ENCODE results near the gene LATS2.

Gene LATS2

GRCh38 chr13:20983386-20983785, 78.0 kb downstream of the LATS2 start:
- no peak overlapping the region for H2BK5ac ChIP-seq (ENCODE audit: low read length)
- H3K23ac ChIP-seq (ENCODE audit: low read depth, low read length, poor library complexity): no peak overlapping the region
- no peak overlapping the region for H3K4me2 ChIP-seq (ENCODE audit: insufficient read depth, low read length, poor library complexity, severe bottlenecking)
- H2BK120ac ChIP-seq (ENCODE audit: low read depth, low read length): no peak overlapping the region
- H2BK15ac ChIP-seq (ENCODE audit: low read length): no peak overlapping the region
- H4K8ac ChIP-seq (ENCODE audit: low read depth, low read length): no peak overlapping the region
- no peaks in the 10 kb centered on the region for H3K79me1 ChIP-seq (ENCODE audit: low read depth, low read length)
- H3K18ac ChIP-seq (ENCODE audit: low read length): no peak overlapping the region
- H3K4me1 ChIP-seq (ENCODE audit: control insufficient read depth in 2 of 2, insufficient read depth in 1 of 2, low read depth in 1 of 2, low read length in 2 of 2): no peaks in the 10 kb centered on the region
- no peak overlapping the region for H3K9ac ChIP-seq (ENCODE audit: low read depth, low read length, poor library complexity)
- no peaks in the 10 kb centered on the region for H3K27me3 ChIP-seq (ENCODE audit: control insufficient read depth in 3 of 3, insufficient read depth in 3 of 3, low read depth in 1 of 3, low read length in 3 of 3)
- no peak for DNase-seq (ENCODE audit: low spot score)
- H3K14ac ChIP-seq (ENCODE audit: low read length): no peak overlapping the region
- WGBS, 2 donors (ENCODE audit: extremely low coverage in 2 of 2, insufficient read length in 2 of 2, insufficient replicate concordance in 1 of 2): no CpG with 5 or more reads among the region's 11 CpGs
- H3K4me3 ChIP-seq (ENCODE audit: low read length in 2 of 2): no peak overlapping the region
- H3K36me3 ChIP-seq (replicated peaks in 1 of 2; ENCODE audit: control insufficient read depth in 2 of 2, insufficient read depth in 2 of 2, low read length in 2 of 2): peaks cover 50 to 94% of the 10 kb centered on the region in 2 donors
- no peak overlapping the region for H3K4ac ChIP-seq (ENCODE audit: low read length)
- H4K91ac ChIP-seq (ENCODE audit: low read depth, low read length, poor library complexity): no peak overlapping the region
- no peaks in the 10 kb centered on the region for H3K9me3 ChIP-seq (replicated peaks in 1 of 2; ENCODE audit: control insufficient read depth in 2 of 2, insufficient read depth in 1 of 2, low read depth in 1 of 2, low read length in 2 of 2)
- H3K27ac ChIP-seq (replicated peaks; ENCODE audit: low read length): no peak overlapping the region
- no peak overlapping the region for H2BK12ac ChIP-seq (ENCODE audit: low read length)
- H2AK5ac ChIP-seq (ENCODE audit: low read depth, low read length): no peak overlapping the region
- no peak overlapping the region for H2AFZ ChIP-seq (ENCODE audit: low read length)

DNA sequence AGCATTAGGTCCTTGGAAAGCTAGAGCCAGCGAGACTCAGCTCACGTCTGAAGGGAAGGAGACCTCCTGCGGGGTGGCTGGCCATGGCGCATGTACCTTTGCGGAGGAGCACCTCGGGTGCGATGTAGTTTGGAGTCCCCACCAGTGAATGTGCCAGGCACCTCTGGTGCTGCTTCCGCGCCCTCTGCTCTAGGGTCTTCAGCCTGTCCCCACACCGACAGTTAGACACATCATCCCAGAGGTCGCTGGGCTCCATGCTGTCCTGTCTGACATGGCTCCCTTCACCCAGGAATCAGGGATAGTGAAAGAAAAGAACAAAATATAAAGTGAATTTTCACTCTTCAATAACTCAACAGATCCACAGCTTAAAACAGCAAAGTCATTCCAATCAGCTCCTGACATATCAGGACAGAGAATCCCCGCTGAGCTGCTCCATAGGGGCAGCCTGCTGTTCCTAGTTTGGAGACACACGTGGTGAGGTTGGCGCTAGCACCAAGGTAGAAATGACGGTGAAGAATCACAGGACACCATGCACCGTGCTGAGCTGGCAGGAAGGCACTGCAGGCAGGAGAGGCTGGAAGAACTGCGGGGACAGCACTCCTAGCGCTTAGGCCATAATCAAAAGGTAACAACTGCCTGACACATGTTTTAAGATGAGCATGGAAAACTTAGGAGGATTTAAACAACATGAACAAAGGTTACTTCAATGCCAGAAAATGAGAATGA, 79.9 kb downstream of the LATS2 start:
- Histone ChIP-seq H3K4me2 (ENCODE audit: insufficient read depth, low read length, poor library complexity, severe bottlenecking) (no peak overlapping the region), H2AK5ac (ENCODE audit: low read depth, low read length) (no peak overlapping the region), H3K18ac (ENCODE audit: low read length) (no peak overlapping the region), H4K8ac (ENCODE audit: low read depth, low read length) (no peak overlapping the region), H3K27me3 (ENCODE audit: control insufficient read depth in 3 of 3, insufficient read depth in 3 of 3, low read depth in 1 of 3, low read length in 3 of 3) (no peaks in the 10 kb centered on the region), H3K4me1 (ENCODE audit: control insufficient read depth in 2 of 2, insufficient read depth in 1 of 2, low read depth in 1 of 2, low read length in 2 of 2) (no peaks in the 10 kb centered on the region), H2AFZ (ENCODE audit: low read length) (no peak overlapping the region), H3K4ac (ENCODE audit: low read length) (no peak overlapping the region), H3K79me1 (ENCODE audit: low read depth, low read length) (no peaks in the 10 kb centered on the region), H3K14ac (ENCODE audit: low read length) (no peak overlapping the region), H3K23ac (ENCODE audit: low read depth, low read length, poor library complexity) (no peak overlapping the region), H2BK12ac (ENCODE audit: low read length) (no peak overlapping the region), H2BK15ac (ENCODE audit: low read length) (no peak overlapping the region), H3K27ac (replicated peaks; ENCODE audit: low read length) (no peak overlapping the region), H3K9me3 (replicated peaks in 1 of 2; ENCODE audit: control insufficient read depth in 2 of 2, insufficient read depth in 1 of 2, low read depth in 1 of 2, low read length in 2 of 2) (peaks cover 0 to 8% of the 10 kb centered on the region in 2 donors), H3K4me3 (ENCODE audit: low read length in 2 of 2) (no peak overlapping the region), H3K9ac (ENCODE audit: low read depth, low read length, poor library complexity) (no peak overlapping the region), H2BK120ac (ENCODE audit: low read depth, low read length) (no peak overlapping the region), H2BK5ac (ENCODE audit: low read length) (no peak overlapping the region), H3K36me3 (replicated peaks in 1 of 2; ENCODE audit: control insufficient read depth in 2 of 2, insufficient read depth in 2 of 2, low read length in 2 of 2) (peaks cover 45 to 95% of the 10 kb centered on the region in 2 donors), H4K91ac (ENCODE audit: low read depth, low read length, poor library complexity) (no peak overlapping the region)
- WGBS, 2 donors (ENCODE audit: extremely low coverage in 2 of 2, insufficient read length in 2 of 2, insufficient replicate concordance in 1 of 2): no CpG with 5 or more reads among the region's 18 CpGs
- no peak for DNase-seq (ENCODE audit: low spot score)

GRCh38 chr13:20980899-20981298, 80.5 kb downstream of the LATS2 start:
- no peak overlapping the region for H2AK5ac ChIP-seq (ENCODE audit: low read depth, low read length)
- H3K27ac ChIP-seq (replicated peaks; ENCODE audit: low read length): no peak overlapping the region
- no peak overlapping the region for H4K91ac ChIP-seq (ENCODE audit: low read depth, low read length, poor library complexity)
- no peak overlapping the region for H3K23ac ChIP-seq (ENCODE audit: low read depth, low read length, poor library complexity)
- no peak overlapping the region for H2BK5ac ChIP-seq (ENCODE audit: low read length)
- WGBS, 2 donors (ENCODE audit: extremely low coverage in 2 of 2, insufficient read length in 2 of 2, insufficient replicate concordance in 1 of 2): no CpG with 5 or more reads among the region's 4 CpGs
- no peak overlapping the region for H2BK15ac ChIP-seq (ENCODE audit: low read length)
- H3K27me3 ChIP-seq (ENCODE audit: control insufficient read depth in 3 of 3, insufficient read depth in 3 of 3, low read depth in 1 of 3, low read length in 3 of 3): no peaks in the 10 kb centered on the region
- no peak overlapping the region for H4K8ac ChIP-seq (ENCODE audit: low read depth, low read length)
- H3K14ac ChIP-seq (ENCODE audit: low read length): no peak overlapping the region
- DNase-seq (ENCODE audit: low spot score): no peak
- no peaks in the 10 kb centered on the region for H3K4me1 ChIP-seq (ENCODE audit: control insufficient read depth in 2 of 2, insufficient read depth in 1 of 2, low read depth in 1 of 2, low read length in 2 of 2)
- H2BK120ac ChIP-seq (ENCODE audit: low read depth, low read length): no peak overlapping the region
- peaks cover 0 to 14% of the 10 kb centered on the region in 2 donors for H3K9me3 ChIP-seq (replicated peaks in 1 of 2; ENCODE audit: control insufficient read depth in 2 of 2, insufficient read depth in 1 of 2, low read depth in 1 of 2, low read length in 2 of 2)
- H3K4me2 ChIP-seq (ENCODE audit: insufficient read depth, low read length, poor library complexity, severe bottlenecking): no peak overlapping the region
- no peak overlapping the region for H3K4ac ChIP-seq (ENCODE audit: low read length)
- no peak overlapping the region for H3K9ac ChIP-seq (ENCODE audit: low read depth, low read length, poor library complexity)
- H3K18ac ChIP-seq (ENCODE audit: low read length): no peak overlapping the region
- H3K36me3 ChIP-seq (replicated peaks in 1 of 2; ENCODE audit: control insufficient read depth in 2 of 2, insufficient read depth in 2 of 2, low read length in 2 of 2): peaks cover 44 to 94% of the 10 kb centered on the region in 2 donors
- no peak overlapping the region for H3K4me3 ChIP-seq (ENCODE audit: low read length in 2 of 2)
- no peaks in the 10 kb centered on the region for H3K79me1 ChIP-seq (ENCODE audit: low read depth, low read length)
- no peak overlapping the region for H2BK12ac ChIP-seq (ENCODE audit: low read length)
- H2AFZ ChIP-seq (ENCODE audit: low read length): no peak overlapping the region

DNA sequence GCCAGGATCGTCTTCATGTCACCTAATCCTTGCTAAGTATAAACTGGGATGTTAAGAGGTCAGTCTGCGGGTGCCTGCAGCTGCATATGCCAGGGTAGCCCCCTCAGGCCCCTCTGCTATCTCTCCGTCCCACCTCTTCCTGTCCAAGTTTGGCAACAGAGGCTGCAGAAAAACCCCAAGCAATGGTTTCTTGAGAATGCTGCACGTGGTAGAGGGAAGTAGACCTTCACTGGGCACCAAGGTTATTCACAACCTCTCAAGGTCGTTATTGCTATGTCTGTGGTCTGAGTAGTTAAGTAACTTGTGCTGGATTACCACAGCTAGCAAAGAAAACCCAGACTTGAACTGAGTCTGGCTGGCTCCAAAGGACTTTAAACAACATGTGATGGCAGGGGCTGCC, 81.0 kb downstream of the LATS2 start:
- H3K36me3 ChIP-seq (replicated peaks in 1 of 2; ENCODE audit: control insufficient read depth in 2 of 2, insufficient read depth in 2 of 2, low read length in 2 of 2): peaks cover 44 to 94% of the 10 kb centered on the region in 2 donors

More for the DNA sequence above, 81.0 kb downstream of the LATS2 start:
- no peak overlapping the region for H3K4ac ChIP-seq (ENCODE audit: low read length)
- no peak overlapping the region for H2AFZ ChIP-seq (ENCODE audit: low read length)
- no peak overlapping the region for H2BK120ac ChIP-seq (ENCODE audit: low read depth, low read length)
- no peak overlapping the region for H2BK12ac ChIP-seq (ENCODE audit: low read length)
- no peak overlapping the region for H3K18ac ChIP-seq (ENCODE audit: low read length)
- H2AK5ac ChIP-seq (ENCODE audit: low read depth, low read length): no peak overlapping the region
- no peak overlapping the region for H3K27ac ChIP-seq (replicated peaks; ENCODE audit: low read length)
- no peaks in the 10 kb centered on the region for H3K4me1 ChIP-seq (ENCODE audit: control insufficient read depth in 2 of 2, insufficient read depth in 1 of 2, low read depth in 1 of 2, low read length in 2 of 2)
- H3K9ac ChIP-seq (ENCODE audit: low read depth, low read length, poor library complexity): no peak overlapping the region
- no peak overlapping the region for H3K4me2 ChIP-seq (ENCODE audit: insufficient read depth, low read length, poor library complexity, severe bottlenecking)
- H4K8ac ChIP-seq (ENCODE audit: low read depth, low read length): no peak overlapping the region
- H4K91ac ChIP-seq (ENCODE audit: low read depth, low read length, poor library complexity): no peak overlapping the region
- H3K14ac ChIP-seq (ENCODE audit: low read length): no peak overlapping the region
- no peak overlapping the region for H2BK5ac ChIP-seq (ENCODE audit: low read length)
- DNase-seq (ENCODE audit: low spot score): no peak
- no peak overlapping the region for H3K4me3 ChIP-seq (ENCODE audit: low read length in 2 of 2)
- H3K27me3 ChIP-seq (ENCODE audit: control insufficient read depth in 3 of 3, insufficient read depth in 3 of 3, low read depth in 1 of 3, low read length in 3 of 3): no peaks in the 10 kb centered on the region
- H3K9me3 ChIP-seq (replicated peaks in 1 of 2; ENCODE audit: control insufficient read depth in 2 of 2, insufficient read depth in 1 of 2, low read depth in 1 of 2, low read length in 2 of 2): peaks cover 0 to 15% of the 10 kb centered on the region in 2 donors
- no peak overlapping the region for H3K23ac ChIP-seq (ENCODE audit: low read depth, low read length, poor library complexity)
- no CpG with 5 or more reads among the region's 5 CpGs for WGBS, 2 donors (ENCODE audit: extremely low coverage in 2 of 2, insufficient read length in 2 of 2, insufficient replicate concordance in 1 of 2)
- H3K79me1 ChIP-seq (ENCODE audit: low read depth, low read length): no peaks in the 10 kb centered on the region
- H2BK15ac ChIP-seq (ENCODE audit: low read length): no peak overlapping the region
